HK-2 (cell line): Measurements from ENCODE around the gene LYPD1.

ENCODE experiments used
- DNase-seq: peaks from one replicate; pipeline ENCODE4 v3.0.0-alpha.2; 2018; ENCODE audit not compliant: unreplicated experiment

LYPD1 gene

GRCh38 chr2:132595186-132595585 lies 74.8 kb downstream of the LYPD1 start:
- no peak for DNase-seq
